IMR-90 (cell line): ENCODE results near the gene FOXL1. TPM values are rescaled to one million over a fixed set of nuclear protein-coding genes. Genes with fewer than 3 reads are reported as not detected.
A peak's percentile ranks its signal among the peaks of the same experiment; 100 is the strongest.

Experiments
- ATAC-seq: fragments of 200-7000 bp; cut with Tn5 transposase; 2 replicates; pipeline ENCODE4 v1.9.1; 2020; ENCODE audit warnings: low read depth, mild to moderate bottlenecking, moderate library complexity
- BruUV-seq: library from RNA; stranded (reverse); fragments of 400-500 nt; replicated peaks from 2 replicates; lab custom pipeline; 2021; lab: Mats Ljungman, UMichigan
- CTCF ChIA-PET: fragments of 300-600 bp; formaldehyde crosslinking; extraction: SDS; loops from one replicate; lab custom pipeline; 2021; ENCODE audit warnings: antibody characterized with exemption; lab: Yijun Ruan, JAX
- POLR2A ChIA-PET: fragments of 300-600 bp; sonication (Branson Sonifier 250); formaldehyde crosslinking; loops from one replicate; lab custom pipeline; 2022; ENCODE audit warnings: antibody characterized with exemption; ENCODE audit not compliant: unreplicated experiment; lab: Charles Lee
- DNase-seq: peaks from one replicate; pipeline ENCODE4 v3.0.0; 2013
- H2AFZ ChIP-seq: replicated peaks from 2 replicates; pipeline ENCODE3; 2013; ENCODE audit warnings: low read length, mild to moderate bottlenecking; ENCODE audit not compliant: poor library complexity
- H2AK5ac ChIP-seq: 2 replicates; pipeline ENCODE4 v1.6.1; 2013; ENCODE audit warnings: low read depth, low read length, inconsistent platforms
- H2AK9ac ChIP-seq: replicated peaks from 2 replicates; pipeline ENCODE3; 2013; ENCODE audit warnings: mild to moderate bottlenecking, low read depth, low read length, moderate library complexity; ENCODE audit not compliant: poor library complexity
- H2BK120ac ChIP-seq: 2 replicates; pipeline ENCODE4 v1.6.1; 2013; ENCODE audit warnings: low read depth, low read length, inconsistent platforms
- H2BK15ac ChIP-seq: 3 replicates; pipeline ENCODE4 v1.6.1; 2013; ENCODE audit warnings: low read depth, low read length, inconsistent platforms
- H2BK20ac ChIP-seq: 2 replicates; pipeline ENCODE4 v1.6.1; 2013; ENCODE audit warnings: low read depth, mild to moderate bottlenecking, inconsistent platforms, low read length, moderate library complexity
- H2BK5ac ChIP-seq: 2 replicates; pipeline ENCODE4 v1.6.1; 2013; ENCODE audit warnings: mild to moderate bottlenecking, low read depth, low read length, inconsistent platforms; ENCODE audit not compliant: poor library complexity, severe bottlenecking
- H3K14ac ChIP-seq: replicated peaks from 2 replicates; pipeline ENCODE4 v1.6.1; 2013; ENCODE audit warnings: low read depth, low read length, inconsistent platforms
- H3K18ac ChIP-seq: 2 replicates; pipeline ENCODE4 v1.6.1; 2013; ENCODE audit warnings: low read depth, low read length, control low read depth
- H3K23ac ChIP-seq: 2 replicates; pipeline ENCODE4 v1.6.1; 2013; ENCODE audit warnings: low read depth, low read length, inconsistent platforms
- H3K27ac ChIP-seq: 2 replicates; pipeline ENCODE4 v1.5.1; 2013; ENCODE audit warnings: mild to moderate bottlenecking, control low read depth, low read length; ENCODE audit not compliant: insufficient read depth
- H3K27me3 ChIP-seq: 2 replicates; pipeline ENCODE4 v1.6.1; 2013; ENCODE audit warnings: low read length; ENCODE audit not compliant: control insufficient read depth, insufficient read depth
- H3K36me3 ChIP-seq: 2 replicates; pipeline ENCODE4 v1.6.1; 2013; ENCODE audit warnings: low read length, mixed read lengths; ENCODE audit not compliant: control insufficient read depth, insufficient read depth
- H3K4ac ChIP-seq: 2 replicates; pipeline ENCODE4 v1.6.1; 2013; ENCODE audit warnings: low read depth, low read length, inconsistent platforms
- H3K4me1 ChIP-seq: 2 replicates; pipeline ENCODE4 v1.6.1; 2013; ENCODE audit warnings: low read length, mixed read lengths; ENCODE audit not compliant: control insufficient read depth, insufficient read depth
- H3K4me2 ChIP-seq: 2 replicates; pipeline ENCODE4 v1.6.1; 2013; ENCODE audit warnings: low read depth, mild to moderate bottlenecking, control low read depth, low read length, moderate library complexity
- H3K4me3 ChIP-seq: 2 replicates; pipeline ENCODE4 v1.5.1; 2013; ENCODE audit warnings: low read depth, mild to moderate bottlenecking, control low read depth, low read length, moderate library complexity; ENCODE audit not compliant: insufficient read depth
- H3K56ac ChIP-seq: 2 replicates; pipeline ENCODE4 v1.6.1; 2013; ENCODE audit warnings: low read length, inconsistent platforms; ENCODE audit not compliant: insufficient read depth; ENCODE audit errors: extremely low read depth
- H3K79me1 ChIP-seq, 2 experiments: 2 replicates each; pipeline ENCODE4 v1.6.1; 2013; ENCODE audit warnings: low read length in 2 of 2, inconsistent platforms in 1 of 2, low read depth in 1 of 2
- H3K9ac ChIP-seq: 2 replicates; pipeline ENCODE4 v1.6.1; 2013; ENCODE audit warnings: low read depth, low read length, control low read depth
- H3K9me1 ChIP-seq: 2 replicates; pipeline ENCODE4 v1.6.1; 2013; ENCODE audit warnings: low read length, inconsistent platforms; ENCODE audit not compliant: insufficient read depth
- H3K9me3 ChIP-seq: 2 replicates; pipeline ENCODE4 v1.6.1; 2013; ENCODE audit warnings: low read length; ENCODE audit not compliant: control insufficient read depth, insufficient read depth
- H4K20me1 ChIP-seq: 2 replicates; pipeline ENCODE4 v1.6.1; 2013; ENCODE audit warnings: low read length, inconsistent platforms; ENCODE audit not compliant: insufficient read depth
- H4K5ac ChIP-seq: 2 replicates; pipeline ENCODE4 v1.6.1; 2013; ENCODE audit warnings: mild to moderate bottlenecking, low read depth, low read length, control low read depth
- H4K8ac ChIP-seq, 2 experiments: 2 replicates each; pipeline ENCODE4 v1.6.1; 2013; ENCODE audit warnings: low read depth in 2 of 2, low read length in 2 of 2, control low read depth in 1 of 2, inconsistent platforms in 1 of 2
- H4K91ac ChIP-seq: 2 replicates; pipeline ENCODE4 v1.6.1; 2013; ENCODE audit warnings: low read depth, low read length, inconsistent platforms; ENCODE audit not compliant: insufficient read depth
- NFE2L2 ChIP-seq: fragments of 150-350 bp; IDR thresholded peaks from 2 replicates; pipeline ENCODE4 v1.6.1; 2016; ENCODE audit warnings: low read depth, mild to moderate bottlenecking, low read length
- WGBS, 2 experiments: methylation state at CpG; one replicate each; pipeline versions ENCODE4 v1.1.5 to v1.1.7; 2013; ENCODE audit warnings: missing lambda C conversion rate in 2 of 2; ENCODE audit not compliant: insufficient read length in 1 of 2; ENCODE audit errors: extremely low coverage in 2 of 2; 5-methylcytosine and 5-hydroxymethylcytosine counted together
- dilution Hi-C: fragments of 300-500 bp; cut with HindIII; formaldehyde crosslinking; loops from one replicate; pipeline ENCODE4 v1.14.3; 2018; ENCODE audit warnings: low sequenced_read_pairs; ENCODE audit not compliant: unreplicated experiment
- in situ Hi-C: fragments of 300-500 bp; cut with MboI; formaldehyde crosslinking; loops from 3 replicates; pipeline ENCODE4 v1.14.3; 2019; ENCODE audit warnings: low sequenced_read_pairs, inconsistent platforms, mixed read lengths
- intact Hi-C: fragments of 100-400 bp; cut with micrococcal nuclease; formaldehyde crosslinking; loops from 2 replicates; pipeline ENCODE4 v1.10.0; 2022
- polyA plus RNA-seq, 3 experiments: library from polyadenylated mRNA; depleted of rRNA; stranded (reverse); fragments of >200 nt; gene quantifications; 2 replicates each; pipeline ENCODE4 v1.2.3, GENCODE V29; 2012; ENCODE audit warnings: low replicate concordance in 1 of 3
- total RNA-seq: library from RNA; depleted of rRNA; stranded (reverse); fragments of >200 nt; gene quantifications from 2 replicates; pipeline ENCODE4 v1.2.3, GENCODE V29; 2012

The FOXL1 gene
- total and polyA plus RNA-seq, 2 of the 4 experiments (the other 2 are of a cell fraction): 15.2 to 25.8 TPM

- no peak overlapping the region for H3K4me2 ChIP-seq
These were observed 47.2 kb upstream of the FOXL1 start for GRCh38 chr16:86531191-86531545.

More at GRCh38 chr16:86531191-86531545, 47.2 kb upstream of the FOXL1 start:
- H3K36me3 ChIP-seq: peaks cover 5% of the 10 kb centered on the region
- no peak overlapping the region for H2BK15ac ChIP-seq
- H3K23ac ChIP-seq: no peak overlapping the region
- no peak overlapping the region for H3K14ac ChIP-seq
- intact Hi-C loops: no loop called here
- no peak overlapping the region for H2BK120ac ChIP-seq
- ChIA-PET CTCF (no interaction called here), POLR2A (no interaction called here)
- dilution Hi-C loops: no loop called here
- peak; percentile 54 for ATAC-seq
- H3K9ac ChIP-seq: no peak overlapping the region
- H3K79me1 ChIP-seq: no peaks in the 10 kb centered on the region
- H2AFZ ChIP-seq: no peak overlapping the region
- 79% methylated on average over 2 of the region's 7 CpGs; no CpG with 5 or more reads in 1 of the 2 experiments for WGBS, 2 experiments
- BruUV-seq: no TSS peak
- H3K9me3 ChIP-seq: no peaks in the 10 kb centered on the region
- no peak overlapping the region for H2BK20ac ChIP-seq
- H2AK9ac ChIP-seq: peak overlapping the region; percentile 20
- no peaks in the 10 kb centered on the region for H3K9me1 ChIP-seq
- H3K27me3 ChIP-seq: no peaks in the 10 kb centered on the region
- no peak overlapping the region for H2BK5ac ChIP-seq
- H3K56ac ChIP-seq: no peak overlapping the region
- in situ Hi-C loops: no loop called here
- DNase-seq: no peak
- no peak overlapping the region for H2AK5ac ChIP-seq
- TF ChIP-seq NFE2L2: no peak
- no peak overlapping the region for H3K27ac ChIP-seq
- H3K18ac ChIP-seq: no peak overlapping the region
- H4K5ac ChIP-seq: no peak overlapping the region
- H3K4me1 ChIP-seq: no peaks in the 10 kb centered on the region
- H4K20me1 ChIP-seq: no peaks in the 10 kb centered on the region
- H4K8ac ChIP-seq: no peak overlapping the region
- H4K91ac ChIP-seq: no peak overlapping the region
- no peak overlapping the region for H3K4ac ChIP-seq
- no peak overlapping the region for H3K4me3 ChIP-seq
